Measurements from ENCODE around the gene PFKL. TPM values are rescaled to one million over a fixed set of nuclear protein-coding genes. Genes with fewer than 3 reads are reported as not detected.
"Not testable (repeated sequence)": the region's sequence is repeated elsewhere in the genome, so short reads cannot be mapped to it uniquely, and the experiment has no call there.

PFKL gene
- total RNA-seq, 1 donor from 2014 or later = 189 TPM

- ATAC-seq (peak; percentile 17), DNase-seq (ENCODE audit: low spot score) (no peak)
- intact Hi-C loops (cut with DNase I) = no loop called here
Observed at GRCh38 chr21:44272284-44272858, 27.5 kb upstream of the PFKL start.

GRCh38 chr21:44273046-44273445, 26.8 kb upstream of the PFKL start:
- ATAC-seq = no peak
- intact Hi-C loops (cut with DNase I) = no loop called here
- no peak for DNase-seq (ENCODE audit: low spot score)

GRCh38 chr21:44275041-44275440, 24.8 kb upstream of the PFKL start:
- intact Hi-C loops (cut with DNase I) = no loop called here
- no peak for ATAC-seq

GRCh38 chr21:44279354-44280260, 20.2 kb upstream of the PFKL start:
- no peak for ATAC-seq
- no peak for DNase-seq (ENCODE audit: low spot score)
- intact Hi-C loops (cut with DNase I) = no loop called here

More at GRCh38 chr21:44275041-44275440, 24.8 kb upstream of the PFKL start:
- no peak for DNase-seq (ENCODE audit: low spot score)

- intact Hi-C loops (cut with DNase I) = no loop called here
- DNase-seq (ENCODE audit: low spot score) (peak; percentile 49), ATAC-seq (no peak)
Observed at GRCh38 chr21:44281801-44282200, 18.1 kb upstream of the PFKL start.

GRCh38 chr21:44282370-44282769, 17.5 kb upstream of the PFKL start:
- intact Hi-C loops (cut with DNase I) = no loop called here

GRCh38 chr21:44283211-44283785, 16.6 kb upstream of the PFKL start:
- DNase-seq (ENCODE audit: low spot score); ATAC-seq; intact Hi-C loops (cut with DNase I): not testable (repeated sequence)

More at GRCh38 chr21:44282370-44282769, 17.5 kb upstream of the PFKL start:
- DNase-seq (ENCODE audit: low spot score) (no peak), ATAC-seq (no peak)

- intact Hi-C loops (cut with DNase I) = no loop called here
- DNase-seq (ENCODE audit: low spot score) (no peak), ATAC-seq (no peak)
Observed at GRCh38 chr21:44283948-44284347, 15.9 kb upstream of the PFKL start.

GRCh38 chr21:44285138-44285992, 14.5 kb upstream of the PFKL start, which contains the start of gene AIRE:
Gene AIRE, plus strand, starts transcription at chr21:44285876. Its CDS starts 131 bp downstream, at chr21:44286007.
- DNase-seq (ENCODE audit: low spot score) (peak; percentile 52), ATAC-seq (no peak)
- intact Hi-C loops (cut with DNase I) = no loop called here

GRCh38 chr21:44286086-44286715, 13.7 kb upstream of the PFKL start:
- ATAC-seq (no peak), DNase-seq (ENCODE audit: low spot score) (no peak)
- intact Hi-C loops (cut with DNase I) = no loop called here

GRCh38 chr21:44286716-44287632, 12.9 kb upstream of the PFKL start:
- intact Hi-C loops (cut with DNase I) = no loop called here
- DNase-seq (ENCODE audit: low spot score) (no peak), ATAC-seq (no peak)

- intact Hi-C loops (cut with DNase I) = no loop called here
- no peak for ATAC-seq
- peak; percentile 59 for DNase-seq (ENCODE audit: low spot score)
Observed at GRCh38 chr21:44288251-44289110, 11.4 kb upstream of the PFKL start.

GRCh38 chr21:44289381-44290010, 10.4 kb upstream of the PFKL start:
- no peak for DNase-seq (ENCODE audit: low spot score)

GRCh38 chr21:44290327-44291077, 9.4 kb upstream of the PFKL start:
- DNase-seq (ENCODE audit: low spot score) = no peak
- intact Hi-C loops (cut with DNase I) = no loop called here
- ATAC-seq = no peak

More at GRCh38 chr21:44289381-44290010, 10.4 kb upstream of the PFKL start:
- intact Hi-C loops (cut with DNase I) = no loop called here
- ATAC-seq = no peak

GRCh38 chr21:44291078-44291935, 8.5 kb upstream of the PFKL start:
- intact Hi-C loops (cut with DNase I) = no loop called here
- ATAC-seq (no peak), DNase-seq (ENCODE audit: low spot score) (no peak)

All from sciatic nerve (tissue), 2 donors.